Breast epithelium (tissue), 4 donors: ENCODE results near the gene APLF. TPM values are rescaled to one million over a fixed set of nuclear protein-coding genes. Genes with fewer than 3 reads are reported as not detected.
A peak's percentile ranks its signal among the peaks of the same experiment; 100 is the strongest.

Experiments
- DNase-seq, 2 donors: peaks; one replicate each; pipeline ENCODE4 v3.0.0-alpha.2; 2019; ENCODE audit warnings: low spot score in 2 of 2
- H3K27ac ChIP-seq, 2 donors: fragments of 200-600 bp; sonication (generic) in 1 of 2; one replicate each; pipeline ENCODE4 v1.5.1; 2016 to 2019; ENCODE audit warnings: mild to moderate bottlenecking in 1 of 2
- H3K27me3 ChIP-seq, 2 donors: fragments of 200-600 bp; sonication (generic) in 1 of 2; one replicate each; pipeline versions ENCODE4 v1.5.1 to v1.6.0; 2017 to 2019; ENCODE audit warnings: control low read depth in 1 of 2, mild to moderate bottlenecking in 1 of 2
- H3K36me3 ChIP-seq: fragments of 200-600 bp; one replicate; pipeline ENCODE4 v1.5.1; 2019
- H3K4me1 ChIP-seq, 2 donors: fragments of 200-600 bp; sonication (generic); one replicate each; pipeline ENCODE4 v1.5.1; 2016 to 2019; ENCODE audit warnings: control low read depth in 1 of 2
- H3K4me3 ChIP-seq, 3 donors: fragments of 200-600 bp; sonication (generic); 1 replicate in 2 of 3; 2 replicates in 1 of 3; pipeline ENCODE4 v1.5.1; 2016 to 2019; ENCODE audit warnings: mild to moderate bottlenecking in 3 of 3, moderate library complexity in 2 of 3
- H3K9me3 ChIP-seq, 2 donors: fragments of 200-600 bp; sonication (generic) in 1 of 2; one replicate each; pipeline ENCODE4 v1.5.1; 2016 to 2019; ENCODE audit warnings: control low read depth in 1 of 2
- CTCF ChIP-seq, 3 donors: fragments of 450-650 bp; IDR thresholded peaks; one replicate each; pipeline ENCODE4 v1.5.1; 2016 to 2017; ENCODE audit warnings: antibody characterized with exemption in 3 of 3, mild to moderate bottlenecking in 3 of 3, moderate library complexity in 3 of 3
- POLR2A ChIP-seq: fragments of 450-650 bp; IDR thresholded peaks from one replicate; pipeline ENCODE4 v1.6.1; 2016; ENCODE audit warnings: antibody characterized with exemption, mild to moderate bottlenecking, moderate library complexity
- POLR2AphosphoS5 ChIP-seq, 3 donors: sonication (generic); formaldehyde crosslinking; IDR thresholded peaks; one replicate each; pipeline ENCODE4 v1.6.1; 2017; ENCODE audit warnings: antibody characterized with exemption in 3 of 3
- intact Hi-C: fragments of 100-400 bp; cut with DNase I; formaldehyde crosslinking; loops from one replicate; pipeline ENCODE4 v1.15.1; 2023; ENCODE audit warnings: low total_unique reads
- total RNA-seq, 3 donors: library from RNA; depleted of rRNA; stranded (reverse); fragments of >200 nt; gene quantifications; one replicate each; pipeline ENCODE4 v1.1.0, GENCODE V29; 2016

APLF gene
- total RNA-seq, 3 donors from 2014 or later = 8.5 to 14.5 (median 13.4) TPM

DNA sequence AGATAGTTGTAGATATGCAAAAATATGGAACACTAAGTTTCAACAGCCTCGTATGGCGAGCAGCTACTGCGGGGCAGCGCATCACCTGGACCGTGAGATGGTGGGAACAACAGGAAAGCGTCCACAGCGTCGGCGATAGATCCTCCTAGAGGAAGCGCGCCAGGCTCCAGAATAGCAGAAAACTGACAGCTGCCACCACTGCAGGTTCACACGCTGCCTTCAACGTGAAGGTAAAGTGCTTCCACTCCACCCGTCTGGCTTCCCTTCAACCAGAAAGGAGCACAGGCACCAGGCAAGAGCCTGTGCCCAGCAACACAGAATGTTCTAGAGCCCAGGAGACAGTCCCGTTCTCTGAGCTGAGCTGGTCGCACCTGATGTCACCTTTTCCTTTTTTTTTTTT lies 20.3 kb upstream of the APLF start:
- DNase-seq = no peak
- H3K36me3 ChIP-seq = no peaks in the 10 kb centered on the region
- no peak for TF ChIP-seq POLR2A
- no peak for TF ChIP-seq CTCF (IDR thresholded peaks at IDR 0.05)
- no peak for TF ChIP-seq POLR2AphosphoS5 (IDR thresholded peaks at IDR 0.05)
- no peak overlapping the region for H3K27ac ChIP-seq
- peaks cover 8 to 14% of the 10 kb centered on the region in 2 donors for H3K9me3 ChIP-seq
- no peaks in the 10 kb centered on the region for H3K27me3 ChIP-seq
- H3K4me1 ChIP-seq = no peaks in the 10 kb centered on the region
- no peak overlapping the region for H3K4me3 ChIP-seq
- intact Hi-C loops = no loop called here

DNA sequence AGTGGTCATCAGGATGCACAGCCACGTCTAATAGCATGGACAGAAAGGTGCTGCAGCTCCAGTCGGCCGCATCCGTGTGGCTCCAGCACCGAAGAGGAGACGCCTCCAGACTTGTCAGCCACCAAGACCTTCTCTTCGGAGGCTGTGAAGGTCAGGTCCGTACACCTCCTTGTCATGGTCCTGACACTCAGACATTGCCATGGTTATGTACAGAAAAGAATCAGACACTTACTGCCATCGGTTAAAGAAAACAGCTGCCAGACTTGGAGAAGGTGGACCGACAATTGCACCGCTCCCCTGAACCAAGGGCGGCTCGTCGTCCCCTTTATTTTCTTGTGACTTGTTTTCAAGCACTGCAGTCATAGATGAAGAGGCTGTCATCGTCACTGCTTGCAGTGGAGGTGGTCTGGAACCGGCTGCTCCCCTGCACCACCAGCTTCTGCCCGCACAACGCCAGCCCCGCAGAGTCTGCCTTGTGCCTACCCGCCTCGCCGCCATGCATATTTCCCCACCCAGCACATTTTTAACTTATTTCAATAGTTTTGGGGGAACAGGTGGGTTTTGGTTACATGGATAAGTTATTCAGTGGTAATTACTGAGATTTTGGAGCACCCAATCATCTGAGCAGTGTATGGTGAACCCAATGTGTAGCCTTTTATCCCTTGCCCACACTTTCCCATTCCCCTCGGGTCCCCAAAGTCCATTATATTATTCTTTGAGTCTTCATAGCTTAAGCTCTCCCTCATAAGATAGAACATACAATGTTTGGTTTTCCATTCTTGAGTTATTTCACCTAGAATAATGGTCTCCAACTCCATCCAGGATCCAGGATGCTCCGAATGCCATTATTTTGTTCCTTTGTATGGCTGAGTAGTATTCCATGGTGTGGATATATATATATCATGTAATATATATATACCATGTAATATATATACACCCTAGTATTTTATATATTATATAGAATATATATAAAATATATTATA lies 18.4 kb upstream of the APLF start:
- no peak for TF ChIP-seq POLR2A
- TF ChIP-seq POLR2AphosphoS5 (IDR thresholded peaks at IDR 0.05) = peak in 1 of 3 donors; percentile 11
- Histone ChIP-seq H3K27ac (no peak overlapping the region), H3K36me3 (no peaks in the 10 kb centered on the region), H3K4me1 (no peaks in the 10 kb centered on the region), H3K4me3 (no peak overlapping the region), H3K9me3 (peaks cover 8 to 14% of the 10 kb centered on the region in 2 donors), H3K27me3 (no peaks in the 10 kb centered on the region)
- DNase-seq = no peak
- intact Hi-C loops = no loop called here

GRCh38 chr2:68452158-68452900 lies 15.1 kb upstream of the APLF start:
- DNase-seq = no peak
- no peak for TF ChIP-seq CTCF (IDR thresholded peaks at IDR 0.05)
- H3K27me3 ChIP-seq = no peaks in the 10 kb centered on the region
- H3K4me3 ChIP-seq = no peak overlapping the region
- H3K36me3 ChIP-seq = no peaks in the 10 kb centered on the region
- intact Hi-C loops = no loop called here
- H3K9me3 ChIP-seq = peaks cover 8% of the 10 kb centered on the region in 2 donors
- no peaks in the 10 kb centered on the region for H3K4me1 ChIP-seq
- H3K27ac ChIP-seq = no peak overlapping the region

GRCh38 chr2:68453761-68454360 lies 13.5 kb upstream of the APLF start:
- no peaks in the 10 kb centered on the region for H3K27me3 ChIP-seq
- no peaks in the 10 kb centered on the region for H3K36me3 ChIP-seq
- intact Hi-C loops = no loop called here
- no peak overlapping the region for H3K27ac ChIP-seq
- H3K4me3 ChIP-seq = no peak overlapping the region
- no peaks in the 10 kb centered on the region for H3K4me1 ChIP-seq
- TF ChIP-seq POLR2AphosphoS5 (IDR thresholded peaks at IDR 0.05) = no peak
- TF ChIP-seq CTCF (IDR thresholded peaks at IDR 0.05) = no peak
- TF ChIP-seq POLR2A = no peak
- DNase-seq = no peak
- peaks cover 0 to 6% of the 10 kb centered on the region in 2 donors for H3K9me3 ChIP-seq

DNA sequence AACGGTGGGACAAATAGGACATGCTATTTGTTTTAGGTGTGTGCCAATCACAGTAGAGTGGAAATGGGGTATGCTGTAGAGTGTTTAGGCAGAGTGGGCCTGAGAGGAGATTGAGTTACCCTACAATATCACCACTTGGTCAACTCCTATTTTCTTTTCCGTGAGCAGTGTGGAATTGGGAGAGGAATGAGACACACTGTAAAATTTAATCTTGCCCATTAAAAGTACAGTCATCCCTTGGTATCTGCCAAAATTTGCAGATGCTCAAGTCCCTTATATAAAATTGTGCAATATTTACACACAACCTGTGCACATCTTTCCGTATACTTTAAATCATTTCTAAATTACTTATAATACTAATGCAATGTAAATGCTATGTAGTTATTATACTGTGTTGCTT lies 12.7 kb upstream of the APLF start:
- TF ChIP-seq CTCF (IDR thresholded peaks at IDR 0.05) (no peak), POLR2A (no peak), POLR2AphosphoS5 (IDR thresholded peaks at IDR 0.05) (no peak)
- Histone ChIP-seq H3K27me3 (no peaks in the 10 kb centered on the region), H3K9me3 (no peaks in the 10 kb centered on the region), H3K36me3 (no peaks in the 10 kb centered on the region), H3K4me1 (no peaks in the 10 kb centered on the region), H3K27ac (no peak overlapping the region), H3K4me3 (no peak overlapping the region)
- DNase-seq = no peak
- intact Hi-C loops = no loop called here
